Measurements from ENCODE around the gene SGPL1. TPM values are rescaled to one million over a fixed set of nuclear protein-coding genes. Genes with fewer than 3 reads are reported as not detected.

Gene SGPL1
- total and polyA plus RNA-seq, 2 experiments from 2014 or later = 12.0 to 42.7 TPM

- H3K27me3 ChIP-seq (ENCODE audit: insufficient read depth) = no peaks in the 10 kb centered on the region
- H3K9me2 ChIP-seq (ENCODE audit: insufficient read depth) = no peaks in the 10 kb centered on the region
- Mint-ChIP-seq H3K27me3 (ENCODE audit: insufficient read depth, low read depth, poor library complexity) (no peaks in the 10 kb centered on the region), H3K4me3 (no peak overlapping the region), H3K27ac (no peak overlapping the region), H3K9me3 (no peaks in the 10 kb centered on the region), H3K4me1 (no peaks in the 10 kb centered on the region), H3K36me3 (ENCODE audit: low read depth) (no peaks in the 10 kb centered on the region)
- no peaks in the 10 kb centered on the region; the same call in 1 of the 2 replicates for H4K20me1 ChIP-seq (replicated peaks; ENCODE audit: insufficient read depth)
- no peak overlapping the region for H2AFZ ChIP-seq
- H3K79me2 ChIP-seq (replicated peaks; ENCODE audit: insufficient read depth) = no peaks in the 10 kb centered on the region
- TF ChIP-seq STAT1 (IDR thresholded peaks at IDR 0.05; ENCODE audit: unreplicated experiment) (no peak), CREB1 (CRISPR knock-in tag; IDR thresholded peaks at IDR 0.05; ENCODE audit: low read depth) (no peak), ZNF114 (CRISPR knock-in tag; IDR thresholded peaks at IDR 0.05) (no peak), POLR2AphosphoS5 (IDR thresholded peaks at IDR 0.05; ENCODE audit: low read depth) (no peak), NANOG (IDR thresholded peaks at IDR 0.05; ENCODE audit: borderline replicate concordance) (no peak), ZNF331 (CRISPR knock-in tag; IDR thresholded peaks at IDR 0.05; ENCODE audit: low read depth) (no peak), JUNB (IDR thresholded peaks at IDR 0.05; ENCODE audit: unreplicated experiment) (no peak), REST (IDR thresholded peaks at IDR 0.05; ENCODE audit: unreplicated experiment) (no peak), CTCF (conservative IDR thresholded peaks at IDR 0.05; ENCODE audit: low read depth in 2 of 2) (no peak), ETS1 (IDR thresholded peaks at IDR 0.05) (no peak)
- TF ChIP-seq, protein P1, sequence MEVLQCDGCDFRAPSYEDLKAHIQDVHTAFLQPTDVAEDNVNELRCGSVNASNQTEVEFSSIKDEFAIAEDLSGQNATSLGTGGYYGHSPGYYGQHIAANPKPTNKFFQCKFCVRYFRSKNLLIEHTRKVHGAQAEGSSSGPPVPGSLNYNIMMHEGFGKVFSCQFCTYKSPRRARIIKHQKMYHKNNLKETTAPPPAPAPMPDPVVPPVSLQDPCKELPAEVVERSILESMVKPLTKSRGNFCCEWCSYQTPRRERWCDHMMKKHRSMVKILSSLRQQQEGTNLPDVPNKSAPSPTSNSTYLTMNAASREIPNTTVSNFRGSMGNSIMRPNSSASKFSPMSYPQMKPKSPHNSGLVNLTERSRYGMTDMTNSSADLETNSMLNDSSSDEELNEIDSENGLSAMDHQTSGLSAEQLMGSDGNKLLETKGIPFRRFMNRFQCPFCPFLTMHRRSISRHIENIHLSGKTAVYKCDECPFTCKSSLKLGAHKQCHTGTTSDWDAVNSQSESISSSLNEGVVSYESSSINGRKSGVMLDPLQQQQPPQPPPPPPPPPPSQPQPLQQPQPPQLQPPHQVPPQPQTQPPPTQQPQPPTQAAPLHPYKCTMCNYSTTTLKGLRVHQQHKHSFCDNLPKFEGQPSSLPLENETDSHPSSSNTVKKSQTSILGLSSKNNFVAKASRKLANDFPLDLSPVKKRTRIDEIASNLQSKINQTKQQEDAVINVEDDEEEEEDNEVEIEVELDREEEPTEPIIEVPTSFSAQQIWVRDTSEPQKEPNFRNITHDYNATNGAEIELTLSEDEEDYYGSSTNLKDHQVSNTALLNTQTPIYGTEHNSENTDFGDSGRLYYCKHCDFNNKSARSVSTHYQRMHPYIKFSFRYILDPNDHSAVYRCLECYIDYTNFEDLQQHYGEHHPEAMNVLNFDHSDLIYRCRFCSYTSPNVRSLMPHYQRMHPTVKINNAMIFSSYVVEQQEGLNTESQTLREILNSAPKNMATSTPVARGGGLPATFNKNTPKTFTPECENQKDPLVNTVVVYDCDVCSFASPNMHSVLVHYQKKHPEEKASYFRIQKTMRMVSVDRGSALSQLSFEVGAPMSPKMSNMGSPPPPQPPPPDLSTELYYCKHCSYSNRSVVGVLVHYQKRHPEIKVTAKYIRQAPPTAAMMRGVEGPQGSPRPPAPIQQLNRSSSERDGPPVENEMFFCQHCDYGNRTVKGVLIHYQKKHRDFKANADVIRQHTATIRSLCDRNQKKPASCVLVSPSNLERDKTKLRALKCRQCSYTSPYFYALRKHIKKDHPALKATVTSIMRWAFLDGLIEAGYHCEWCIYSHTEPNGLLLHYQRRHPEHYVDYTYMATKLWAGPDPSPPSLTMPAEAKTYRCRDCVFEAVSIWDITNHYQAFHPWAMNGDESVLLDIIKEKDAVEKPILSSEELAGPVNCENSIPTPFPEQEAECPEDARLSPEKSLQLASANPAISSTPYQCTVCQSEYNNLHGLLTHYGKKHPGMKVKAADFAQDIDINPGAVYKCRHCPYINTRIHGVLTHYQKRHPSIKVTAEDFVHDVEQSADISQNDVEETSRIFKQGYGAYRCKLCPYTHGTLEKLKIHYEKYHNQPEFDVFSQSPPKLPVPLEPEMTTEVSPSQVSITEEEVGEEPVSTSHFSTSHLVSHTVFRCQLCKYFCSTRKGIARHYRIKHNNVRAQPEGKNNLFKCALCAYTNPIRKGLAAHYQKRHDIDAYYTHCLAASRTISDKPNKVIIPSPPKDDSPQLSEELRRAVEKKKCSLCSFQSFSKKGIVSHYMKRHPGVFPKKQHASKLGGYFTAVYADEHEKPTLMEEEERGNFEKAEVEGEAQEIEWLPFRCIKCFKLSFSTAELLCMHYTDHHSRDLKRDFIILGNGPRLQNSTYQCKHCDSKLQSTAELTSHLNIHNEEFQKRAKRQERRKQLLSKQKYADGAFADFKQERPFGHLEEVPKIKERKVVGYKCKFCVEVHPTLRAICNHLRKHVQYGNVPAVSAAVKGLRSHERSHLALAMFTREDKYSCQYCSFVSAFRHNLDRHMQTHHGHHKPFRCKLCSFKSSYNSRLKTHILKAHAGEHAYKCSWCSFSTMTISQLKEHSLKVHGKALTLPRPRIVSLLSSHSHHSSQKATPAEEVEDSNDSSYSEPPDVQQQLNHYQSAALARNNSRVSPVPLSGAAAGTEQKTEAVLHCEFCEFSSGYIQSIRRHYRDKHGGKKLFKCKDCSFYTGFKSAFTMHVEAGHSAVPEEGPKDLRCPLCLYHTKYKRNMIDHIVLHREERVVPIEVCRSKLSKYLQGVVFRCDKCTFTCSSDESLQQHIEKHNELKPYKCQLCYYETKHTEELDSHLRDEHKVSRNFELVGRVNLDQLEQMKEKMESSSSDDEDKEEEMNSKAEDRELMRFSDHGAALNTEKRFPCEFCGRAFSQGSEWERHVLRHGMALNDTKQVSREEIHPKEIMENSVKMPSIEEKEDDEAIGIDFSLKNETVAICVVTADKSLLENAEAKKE (CRISPR knock-in tag; IDR thresholded peaks at IDR 0.05) = no peak
- no peak for ATAC-seq
- H3F3A ChIP-seq (replicated peaks; ENCODE audit: low read depth) = no peaks in the 10 kb centered on the region
- H3K27ac ChIP-seq (ENCODE audit: low read depth) = no peak overlapping the region
- no peak for DNase-seq (ENCODE audit: low spot score)
- no peaks in the 10 kb centered on the region for H3K36me3 ChIP-seq (ENCODE audit: insufficient read depth)
- no peak overlapping the region for H3K4me2 ChIP-seq
- no peak overlapping the region for H3K4me3 ChIP-seq
- H3K4me1 ChIP-seq (ENCODE audit: insufficient read depth) = no peaks in the 10 kb centered on the region
Measured at GRCh38 chr10:70786799-70787415, 28.8 kb upstream of the SGPL1 start.

All from GM23338 (cell line).